Measurements from ENCODE around the gene P2RX2.
A peak's percentile ranks its signal among the peaks of the same experiment; 100 is the strongest.

Gene P2RX2

GRCh38 chr12:132603240-132604150, 15.1 kb upstream of the P2RX2 start:
- no peak for DNase-seq

- DNase-seq = no peak
These were observed 14.4 kb upstream of the P2RX2 start for GRCh38 chr12:132604151-132604618.

- no peak for DNase-seq
These were observed 13.7 kb upstream of the P2RX2 start for GRCh38 chr12:132604668-132605441.

GRCh38 chr12:132605892-132606291, 12.7 kb upstream of the P2RX2 start:
- DNase-seq = no peak

GRCh38 chr12:132606466-132606865, 12.1 kb upstream of the P2RX2 start:
- no peak for DNase-seq

GRCh38 chr12:132606927-132607326, 11.6 kb upstream of the P2RX2 start:
- DNase-seq = no peak

GRCh38 chr12:132608231-132609171, 10.1 kb upstream of the P2RX2 start:
- DNase-seq = no peak

- DNase-seq = no peak
These were observed 8.4 kb upstream of the P2RX2 start, which contains the start of gene LRCOL1 for GRCh38 chr12:132610051-132610759. Gene LRCOL1, minus strand, starts transcription at chr12:132610582. Its CDS starts 4,331 bp downstream, at chr12:132606251.

GRCh38 chr12:132610866-132611602, 7.5 kb upstream of the P2RX2 start:
- DNase-seq = no peak

- no peak for DNase-seq
These were observed 7.0 kb upstream of the P2RX2 start for GRCh38 chr12:132611620-132612019.

GRCh38 chr12:132614029-132614428, 4.5 kb upstream of the P2RX2 start:
- no peak for DNase-seq

GRCh38 chr12:132614861-132615578, 3.6 kb upstream of the P2RX2 start:
- DNase-seq = peak; percentile 85

GRCh38 chr12:132615579-132616038, 3.0 kb upstream of the P2RX2 start:
- DNase-seq = no peak

GRCh38 chr12:132617135-132617701, 1.4 kb upstream of the P2RX2 start:
- DNase-seq = no peak

GRCh38 chr12:132617822-132618682, 524 bp upstream of the P2RX2 start:
- no peak for DNase-seq

- DNase-seq = no peak
These were observed 452 bp downstream of the P2RX2 start for GRCh38 chr12:132619071-132619385.

- DNase-seq = no peak
These were observed 973 bp downstream of the P2RX2 start for GRCh38 chr12:132619386-132620112.
